Dermis blood vessel endothelial cell (primary cell): ENCODE results near the gene AP5Z1. TPM values are rescaled to one million over a fixed set of nuclear protein-coding genes. Genes with fewer than 3 reads are reported as not detected.

Experiments
- DNase-seq: peaks from one replicate; pipeline ENCODE4 v3.0.0; 2010
- total RNA-seq: library from RNA; depleted of rRNA; stranded (reverse); fragments of >200 nt; gene quantifications from 2 replicates; pipeline ENCODE4 v1.2.3, GENCODE V29; 2014

The AP5Z1 gene
- total RNA-seq, 1 donor from 2014 or later = 32.3 TPM

DNA sequence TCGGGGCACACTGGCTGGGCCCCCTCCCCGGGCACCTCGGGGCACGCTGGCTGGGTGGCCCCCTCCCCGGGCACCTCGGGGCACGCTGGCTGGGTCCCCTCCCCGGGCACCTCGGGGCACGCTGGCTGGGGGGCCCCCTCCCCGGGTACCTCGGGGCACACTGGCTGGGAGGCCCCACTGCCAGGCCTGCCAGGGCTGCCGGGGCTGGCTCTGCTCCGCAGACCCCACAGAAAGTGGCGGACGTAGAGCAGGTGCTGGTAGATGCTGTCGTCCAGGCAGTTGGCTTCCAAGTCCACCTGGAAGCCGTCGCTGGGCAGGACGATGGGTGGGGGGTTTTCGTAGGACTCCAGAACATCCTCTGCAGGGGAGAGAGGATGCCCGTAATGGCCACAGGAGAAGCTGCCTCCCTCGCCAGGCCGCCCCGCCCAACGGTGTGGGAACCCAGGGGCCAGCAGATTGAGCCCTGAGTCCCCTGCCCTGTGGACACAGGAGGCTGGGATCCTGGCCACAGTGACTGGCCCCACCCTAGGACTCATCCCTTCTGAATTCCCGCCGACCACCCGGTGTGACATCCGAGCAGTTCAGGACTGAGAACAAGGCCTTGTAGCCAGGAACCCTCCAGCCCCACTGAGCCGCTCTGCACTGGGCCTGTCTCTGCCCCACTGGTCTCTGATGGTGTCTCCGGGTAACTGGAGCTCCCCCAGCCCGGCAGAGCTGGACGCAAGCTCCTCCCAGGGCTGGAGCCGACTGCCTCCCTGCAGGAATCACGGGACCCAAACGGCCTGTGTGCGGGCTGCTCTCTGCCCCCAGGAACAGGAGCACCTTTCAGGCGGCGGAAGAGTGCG, 28.2 kb downstream of the AP5Z1 start:
- no peak for DNase-seq

DNA sequence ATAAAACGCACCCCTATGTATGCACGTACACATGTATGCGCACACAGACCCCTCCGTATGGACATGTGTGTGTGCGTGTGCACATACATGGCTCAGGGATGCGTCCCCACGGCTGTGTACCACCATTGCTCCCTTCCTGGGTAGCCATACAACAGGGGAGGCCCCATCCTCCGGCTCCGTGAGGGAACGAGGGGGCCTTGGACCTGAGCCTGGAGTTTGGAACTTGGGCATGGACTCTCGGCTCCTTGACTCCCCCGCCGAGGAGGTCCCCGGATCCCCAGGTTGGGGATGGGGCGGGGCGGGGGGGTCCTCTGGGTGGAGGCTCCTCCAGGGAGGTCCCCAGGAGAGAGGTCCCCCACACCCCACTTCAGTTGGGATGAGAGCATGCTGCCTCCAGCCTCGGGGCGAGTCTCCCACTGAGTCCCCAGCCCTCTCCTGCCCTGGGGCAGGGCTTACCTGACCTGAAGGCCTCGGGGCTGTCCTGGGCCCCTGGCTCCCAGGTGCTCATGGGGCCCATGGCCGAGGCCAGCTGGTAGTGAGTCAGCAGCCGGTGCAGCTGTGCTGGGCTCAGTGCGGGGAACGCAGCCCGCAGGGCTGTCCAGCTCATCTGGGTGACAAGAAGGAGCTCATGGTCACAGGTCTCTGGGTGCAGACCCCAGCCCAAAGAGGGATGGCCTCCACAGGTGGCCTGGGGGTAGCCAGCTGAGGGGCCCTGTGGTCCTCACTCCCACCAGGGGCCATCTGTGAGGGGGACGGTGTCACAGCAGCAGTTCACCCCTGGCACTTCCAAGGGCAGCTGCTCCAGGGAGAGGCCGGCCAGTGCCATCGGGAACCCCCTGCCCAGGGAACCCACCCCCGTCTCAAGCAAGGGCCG, 29.9 kb downstream of the AP5Z1 start:
- DNase-seq = no peak

GRCh38 chr7:4805984-4806300, 30.5 kb downstream of the AP5Z1 start:
- DNase-seq = no peak

- no peak for DNase-seq
Observed at GRCh38 chr7:4806983-4807597, 31.7 kb downstream of the AP5Z1 start.

GRCh38 chr7:4807598-4808016, 32.2 kb downstream of the AP5Z1 start:
- DNase-seq = no peak

DNA sequence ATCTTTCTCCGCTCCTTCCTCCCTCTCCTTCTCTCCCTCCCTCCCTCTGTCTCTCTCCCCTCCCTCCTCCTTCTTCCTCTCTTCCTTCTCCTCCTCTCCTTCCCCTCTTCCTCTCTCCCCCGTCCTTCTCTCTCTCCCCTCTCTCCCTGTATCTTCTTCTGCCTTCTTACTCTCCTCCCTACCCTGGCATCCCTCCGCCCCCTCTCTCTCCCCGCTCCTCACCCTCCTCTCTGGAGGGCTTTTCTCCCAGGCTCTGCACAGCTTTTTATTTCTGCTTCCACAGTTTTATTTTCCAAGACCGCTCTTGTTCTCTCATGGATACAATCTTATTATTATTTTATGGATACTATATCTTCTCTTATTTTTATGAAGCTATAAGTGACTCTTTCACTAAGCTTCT, 32.6 kb downstream of the AP5Z1 start:
- DNase-seq = no peak

DNA sequence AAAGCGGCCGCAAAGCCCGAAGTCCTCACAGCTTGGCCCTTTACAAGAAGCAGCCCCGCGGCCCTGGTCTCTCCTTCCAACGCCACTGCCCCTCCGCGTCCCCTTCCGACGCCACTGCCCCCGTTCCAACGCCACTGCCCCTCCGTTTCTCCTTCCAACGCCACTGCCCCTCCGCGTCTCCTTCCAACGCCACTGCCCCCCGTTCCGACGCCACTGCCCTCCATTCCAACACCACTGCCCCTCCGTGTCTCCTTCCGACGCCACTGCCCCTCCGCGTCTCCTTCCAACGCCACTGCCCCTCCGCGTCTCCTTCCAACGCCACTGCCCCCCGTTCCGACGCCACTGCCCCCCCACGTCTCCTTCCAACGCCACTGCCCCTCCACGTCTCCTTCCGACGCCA, 33.1 kb downstream of the AP5Z1 start:
- no peak for DNase-seq

DNA sequence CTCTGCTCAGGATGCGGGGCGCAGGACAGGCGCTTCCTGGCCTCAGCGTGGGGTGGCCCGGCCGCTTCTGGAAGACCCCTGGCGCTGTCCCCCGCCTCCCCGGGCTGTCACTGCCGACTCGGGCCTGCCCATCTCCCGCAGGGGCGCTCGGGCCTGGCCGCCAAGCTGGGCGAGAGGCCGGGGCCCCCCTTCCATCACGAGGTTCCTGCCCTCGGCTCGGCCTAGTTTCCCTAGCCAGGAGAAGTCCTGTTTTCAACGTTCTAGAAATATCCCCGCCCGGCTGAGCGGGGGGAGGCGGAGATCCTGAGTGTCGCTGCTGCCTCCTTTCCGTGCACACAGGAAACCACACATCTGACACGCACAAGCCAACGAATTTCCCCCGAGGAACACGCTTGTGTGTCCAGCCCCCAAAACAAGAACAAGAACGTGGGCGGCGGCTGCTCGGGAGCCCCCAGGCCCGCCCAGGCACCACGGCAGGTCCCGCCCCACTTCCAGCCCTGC, 33.7 kb downstream of the AP5Z1 start:
- no peak for DNase-seq

- DNase-seq = no peak
Observed at GRCh38 chr7:4809666-4810065, 34.2 kb downstream of the AP5Z1 start.

DNA sequence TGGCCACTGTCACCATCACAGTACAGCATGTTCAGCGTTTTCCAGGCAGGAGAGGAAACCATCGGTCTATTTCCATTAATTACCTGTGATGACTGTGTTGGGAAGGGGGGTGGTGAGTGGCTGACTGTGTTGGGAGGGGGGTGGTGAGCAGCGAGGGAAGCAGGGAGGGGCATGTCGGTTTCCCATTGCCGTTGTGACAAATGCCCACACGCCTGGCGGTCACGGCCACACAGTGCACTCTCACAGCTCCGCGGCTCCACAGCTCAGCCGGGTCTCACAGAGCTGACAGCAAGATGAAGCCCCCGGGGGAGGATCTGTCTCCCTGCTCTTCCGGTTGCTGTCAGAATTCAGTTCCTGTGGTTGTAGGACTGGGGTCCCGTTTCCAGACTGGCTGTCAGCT, 39.0 kb downstream of the AP5Z1 start:
- no peak for DNase-seq

DNA sequence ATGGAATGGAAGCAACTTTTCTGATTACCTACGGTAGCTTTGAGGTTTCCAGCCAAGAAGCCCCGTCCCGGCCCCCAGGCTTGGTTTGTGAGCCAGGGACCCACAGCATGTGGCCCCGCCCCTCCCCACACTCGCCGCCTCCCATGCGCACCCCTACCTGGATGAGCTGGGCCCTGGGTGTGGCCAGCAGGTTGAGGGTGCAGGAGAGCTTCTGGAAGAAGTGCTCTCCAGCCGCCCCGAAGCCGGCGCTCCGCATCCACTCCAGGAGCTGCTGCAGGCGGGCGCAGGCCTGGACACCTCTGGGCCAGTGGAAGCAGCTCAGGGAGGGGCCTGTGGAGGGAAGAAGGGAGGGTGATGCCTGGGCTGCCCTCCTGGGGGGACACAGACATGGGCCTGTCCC, 39.7 kb downstream of the AP5Z1 start:
- no peak for DNase-seq

- DNase-seq = no peak
Observed at GRCh38 chr7:4815609-4816418, 40.4 kb downstream of the AP5Z1 start.

GRCh38 chr7:4816419-4817080, 41.1 kb downstream of the AP5Z1 start:
- DNase-seq = no peak

DNA sequence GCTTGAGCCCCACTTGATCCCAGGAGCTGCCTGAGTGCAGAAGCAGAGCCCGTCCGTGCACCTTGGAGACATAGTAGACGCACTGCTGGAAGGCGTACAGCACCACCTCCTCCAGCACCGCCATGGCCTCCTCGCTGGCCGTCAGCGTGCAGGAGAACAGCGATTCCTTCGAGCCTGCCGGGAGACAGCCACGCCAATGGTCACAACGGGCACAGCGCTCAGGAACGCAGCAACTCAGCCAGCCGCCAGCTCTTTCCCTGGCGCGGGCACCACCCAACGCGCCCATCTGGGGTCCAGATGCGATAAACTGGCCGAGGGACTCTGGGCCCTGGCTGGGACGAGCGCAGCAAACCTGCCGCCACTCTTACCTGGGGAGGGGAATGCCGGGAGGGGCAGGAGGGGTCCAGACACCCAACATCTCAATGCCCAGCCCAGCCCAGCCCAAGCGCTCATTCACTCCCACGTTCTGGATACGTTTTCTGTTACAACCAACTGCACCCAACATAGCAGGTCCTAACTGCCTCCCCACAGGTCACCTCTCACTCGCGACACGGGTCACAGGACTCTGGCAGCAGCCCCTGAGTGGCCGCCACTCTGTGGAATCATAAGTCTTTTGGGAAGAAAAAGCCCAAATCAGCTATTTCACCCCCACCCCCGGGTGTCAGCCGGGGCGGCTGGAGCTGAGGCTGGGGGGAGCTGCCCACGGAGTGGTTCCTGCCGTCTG, 41.9 kb downstream of the AP5Z1 start:
- no peak for DNase-seq

- DNase-seq = no peak
Observed at GRCh38 chr7:4818000-4818794, 42.8 kb downstream of the AP5Z1 start.

- DNase-seq = no peak
Observed at GRCh38 chr7:4819560-4820404, 44.4 kb downstream of the AP5Z1 start.

GRCh38 chr7:4820405-4820966, 45.1 kb downstream of the AP5Z1 start:
- DNase-seq = no peak

DNA sequence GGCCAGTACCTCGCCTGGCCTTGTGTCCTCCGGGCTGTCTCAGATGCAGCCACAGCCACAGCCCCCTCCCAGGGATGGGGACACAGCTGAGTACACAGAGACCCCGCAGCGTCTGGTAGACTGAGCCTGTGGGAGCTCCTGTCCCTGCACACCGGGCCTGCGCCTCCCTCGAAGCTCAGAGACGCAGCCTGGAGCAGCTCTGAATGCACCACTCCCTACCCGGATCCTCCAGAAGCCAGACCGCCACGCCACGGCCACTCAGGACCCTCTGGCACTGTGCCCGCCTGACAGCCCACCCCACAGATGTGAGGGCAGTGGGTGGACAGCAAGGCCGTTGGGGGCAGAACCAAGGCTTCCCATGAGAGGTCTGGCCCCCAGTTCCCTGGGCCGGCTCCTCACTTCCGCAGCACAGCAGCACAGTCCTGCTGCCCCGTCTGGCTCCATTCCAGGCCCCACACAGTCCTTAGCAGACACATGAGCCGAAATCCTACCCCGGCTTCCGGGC, 45.6 kb downstream of the AP5Z1 start:
- no peak for DNase-seq

DNA sequence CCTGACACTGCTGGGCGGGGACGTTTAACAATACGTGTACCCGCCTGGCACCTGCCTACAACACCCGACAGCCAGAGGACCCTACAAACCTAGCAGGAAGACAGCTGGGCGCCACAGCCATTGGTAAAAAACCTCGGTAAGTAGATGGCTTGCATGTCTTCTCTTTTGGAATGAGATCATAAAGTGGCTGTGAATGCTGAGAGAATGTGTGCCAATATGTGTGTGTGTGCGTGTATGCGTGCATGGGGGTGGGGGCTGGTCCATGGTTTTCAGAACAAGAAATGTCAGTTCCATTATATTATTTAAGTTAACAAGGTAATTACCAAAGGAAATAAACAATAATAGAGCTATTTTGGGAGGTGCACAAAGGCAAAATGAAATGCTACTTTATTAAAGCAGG, 47.3 kb downstream of the AP5Z1 start:
- DNase-seq = no peak
